Measurements from ENCODE around the gene NPAS3.

DNA sequence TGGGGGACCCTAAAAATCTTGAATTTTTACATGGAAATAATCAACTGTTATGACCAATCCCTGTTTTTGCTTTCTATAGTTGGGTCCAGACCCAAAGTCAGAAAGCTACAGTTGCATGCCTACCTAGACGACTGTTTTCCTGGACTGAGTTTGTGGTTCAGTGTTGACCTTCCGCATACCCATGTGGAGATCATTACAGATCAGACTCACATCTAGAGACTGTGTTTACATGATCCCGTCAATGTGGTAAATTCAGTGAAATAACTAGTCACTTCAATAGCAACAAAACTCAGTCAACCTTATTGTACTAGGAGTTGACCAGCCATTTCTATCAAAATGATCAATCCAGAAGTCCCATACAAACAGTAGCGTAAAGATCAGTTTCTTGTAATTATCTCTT, 754.6 kb downstream of the NPAS3 start:
- TF ChIP-seq, protein P1, sequence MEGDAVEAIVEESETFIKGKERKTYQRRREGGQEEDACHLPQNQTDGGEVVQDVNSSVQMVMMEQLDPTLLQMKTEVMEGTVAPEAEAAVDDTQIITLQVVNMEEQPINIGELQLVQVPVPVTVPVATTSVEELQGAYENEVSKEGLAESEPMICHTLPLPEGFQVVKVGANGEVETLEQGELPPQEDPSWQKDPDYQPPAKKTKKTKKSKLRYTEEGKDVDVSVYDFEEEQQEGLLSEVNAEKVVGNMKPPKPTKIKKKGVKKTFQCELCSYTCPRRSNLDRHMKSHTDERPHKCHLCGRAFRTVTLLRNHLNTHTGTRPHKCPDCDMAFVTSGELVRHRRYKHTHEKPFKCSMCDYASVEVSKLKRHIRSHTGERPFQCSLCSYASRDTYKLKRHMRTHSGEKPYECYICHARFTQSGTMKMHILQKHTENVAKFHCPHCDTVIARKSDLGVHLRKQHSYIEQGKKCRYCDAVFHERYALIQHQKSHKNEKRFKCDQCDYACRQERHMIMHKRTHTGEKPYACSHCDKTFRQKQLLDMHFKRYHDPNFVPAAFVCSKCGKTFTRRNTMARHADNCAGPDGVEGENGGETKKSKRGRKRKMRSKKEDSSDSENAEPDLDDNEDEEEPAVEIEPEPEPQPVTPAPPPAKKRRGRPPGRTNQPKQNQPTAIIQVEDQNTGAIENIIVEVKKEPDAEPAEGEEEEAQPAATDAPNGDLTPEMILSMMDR (IDR thresholded peaks at IDR 0.05), result no peak
- no peak for TF ChIP-seq EZH2phosphoT487 (IDR thresholded peaks at IDR 0.05)
